ENCODE results near the gene NTSR1. TPM values are rescaled to one million over a fixed set of nuclear protein-coding genes. Genes with fewer than 3 reads are reported as not detected.
A peak's percentile ranks its signal among the peaks of the same experiment; 100 is the strongest.

NTSR1 gene
- total and polyA plus RNA-seq, 2 of the 13 experiments (the other 11 are each of a cell fraction or from before 2014, with no cell fraction given), result 0.09 to 0.12 TPM

DNA sequence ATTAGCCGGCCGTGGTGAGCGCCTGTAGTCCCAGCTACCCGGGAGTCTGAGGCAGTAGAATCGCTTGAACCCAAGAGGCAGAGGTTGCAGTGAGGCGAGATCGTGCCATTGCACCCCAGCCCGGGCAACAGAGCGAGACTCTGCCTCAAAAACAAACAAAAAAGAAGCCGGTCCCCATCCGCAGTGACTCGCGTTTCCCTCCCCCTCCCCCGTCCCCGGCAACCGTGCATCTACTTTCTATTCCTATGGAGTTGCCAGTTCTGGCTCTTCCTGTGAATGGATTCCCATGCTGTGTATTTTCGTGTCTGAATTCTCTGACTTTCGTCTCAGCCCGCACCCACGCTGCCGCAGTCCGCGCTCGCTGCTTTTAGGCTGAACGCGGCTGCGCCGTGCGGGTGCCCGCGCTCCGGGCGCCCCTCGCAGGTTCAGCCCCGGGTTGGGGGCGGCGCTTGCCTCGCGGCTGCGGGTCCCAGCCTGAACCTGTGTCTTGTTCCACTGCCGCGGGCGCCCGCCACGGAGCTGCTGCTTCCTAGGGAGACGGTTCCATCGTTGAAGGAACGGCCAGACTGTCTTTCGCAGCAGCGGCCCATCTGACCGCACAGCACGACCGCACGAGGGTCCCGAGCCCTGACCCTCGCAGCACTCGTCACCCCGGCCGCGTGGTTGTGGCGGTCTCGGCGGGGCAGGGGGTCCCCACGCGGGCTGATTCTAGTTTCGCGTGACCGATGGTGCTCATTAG, 86.6 kb downstream of the NTSR1 start (continued):
- TF ChIP-seq FOXK1 (CRISPR knock-in tag; IDR thresholded peaks at IDR 0.05; ENCODE audit: borderline replicate concordance, low read depth), result no peak; the same call in 1 of the 2 replicates
- 0 out of 2 replicates have a peak, but pooled peaks have one; percentile 29 for TF ChIP-seq MEIS2 (CRISPR knock-in tag; IDR thresholded peaks at IDR 0.05)
- TF ChIP-seq, protein P1, sequence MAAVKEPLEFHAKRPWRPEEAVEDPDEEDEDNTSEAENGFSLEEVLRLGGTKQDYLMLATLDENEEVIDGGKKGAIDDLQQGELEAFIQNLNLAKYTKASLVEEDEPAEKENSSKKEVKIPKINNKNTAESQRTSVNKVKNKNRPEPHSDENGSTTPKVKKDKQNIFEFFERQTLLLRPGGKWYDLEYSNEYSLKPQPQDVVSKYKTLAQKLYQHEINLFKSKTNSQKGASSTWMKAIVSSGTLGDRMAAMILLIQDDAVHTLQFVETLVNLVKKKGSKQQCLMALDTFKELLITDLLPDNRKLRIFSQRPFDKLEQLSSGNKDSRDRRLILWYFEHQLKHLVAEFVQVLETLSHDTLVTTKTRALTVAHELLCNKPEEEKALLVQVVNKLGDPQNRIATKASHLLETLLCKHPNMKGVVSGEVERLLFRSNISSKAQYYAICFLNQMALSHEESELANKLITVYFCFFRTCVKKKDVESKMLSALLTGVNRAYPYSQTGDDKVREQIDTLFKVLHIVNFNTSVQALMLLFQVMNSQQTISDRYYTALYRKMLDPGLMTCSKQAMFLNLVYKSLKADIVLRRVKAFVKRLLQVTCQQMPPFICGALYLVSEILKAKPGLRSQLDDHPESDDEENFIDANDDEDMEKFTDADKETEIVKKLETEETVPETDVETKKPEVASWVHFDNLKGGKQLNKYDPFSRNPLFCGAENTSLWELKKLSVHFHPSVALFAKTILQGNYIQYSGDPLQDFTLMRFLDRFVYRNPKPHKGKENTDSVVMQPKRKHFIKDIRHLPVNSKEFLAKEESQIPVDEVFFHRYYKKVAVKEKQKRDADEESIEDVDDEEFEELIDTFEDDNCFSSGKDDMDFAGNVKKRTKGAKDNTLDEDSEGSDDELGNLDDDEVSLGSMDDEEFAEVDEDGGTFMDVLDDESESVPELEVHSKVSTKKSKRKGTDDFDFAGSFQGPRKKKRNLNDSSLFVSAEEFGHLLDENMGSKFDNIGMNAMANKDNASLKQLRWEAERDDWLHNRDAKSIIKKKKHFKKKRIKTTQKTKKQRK (IDR thresholded peaks at IDR 0.05; ENCODE audit: low read length), result no peak
- TF ChIP-seq PHB2 (IDR thresholded peaks at IDR 0.05; ENCODE audit: partially characterized antibody), result no peak
- TF ChIP-seq MTA3 (CRISPR knock-in tag; IDR thresholded peaks at IDR 0.05), result no peak
- TF ChIP-seq ZNF350 (CRISPR knock-in tag; IDR thresholded peaks at IDR 0.05; ENCODE audit: borderline replicate concordance, low read depth), result no peak; the same call in 1 of the 2 replicates
- no peak for TF ChIP-seq RAD51 (IDR thresholded peaks at IDR 0.05; ENCODE audit: borderline replicate concordance)
- no peak for TF ChIP-seq PRMT3 (CRISPR knock-in tag; IDR thresholded peaks at IDR 0.05; ENCODE audit: borderline replicate concordance, low read depth)
- peak; percentile 84; the same call in 1 of the 2 replicates for TF ChIP-seq ZFP91 (CRISPR knock-in tag; IDR thresholded peaks at IDR 0.05; ENCODE audit: borderline replicate concordance)
- no peak for TF ChIP-seq ZNF260 (CRISPR knock-in tag; IDR thresholded peaks at IDR 0.05; ENCODE audit: borderline replicate concordance, low read depth)
- no peak; the same call in 1 of the 2 replicates for TF ChIP-seq SNAI1 (CRISPR knock-in tag; IDR thresholded peaks at IDR 0.05; ENCODE audit: borderline replicate concordance)
- TF ChIP-seq IRX3 (CRISPR knock-in tag; IDR thresholded peaks at IDR 0.05; ENCODE audit: borderline replicate concordance, low read depth), result peak; percentile 76; the same call in 1 of the 2 replicates
- TF ChIP-seq SNAPC2 (CRISPR knock-in tag; IDR thresholded peaks at IDR 0.05), result peak; percentile 78; the same call in 1 of the 2 replicates
- peak; percentile 79 for TF ChIP-seq TBX2 (CRISPR knock-in tag; IDR thresholded peaks at IDR 0.05; ENCODE audit: borderline replicate concordance)
- peak; percentile 62; the same call in 1 of the 2 replicates for TF ChIP-seq ZNF616 (CRISPR knock-in tag; IDR thresholded peaks at IDR 0.05; ENCODE audit: low read depth)
- no peak for TF ChIP-seq TBP (CRISPR knock-in tag; IDR thresholded peaks at IDR 0.05)
- TF ChIP-seq, protein P2, sequence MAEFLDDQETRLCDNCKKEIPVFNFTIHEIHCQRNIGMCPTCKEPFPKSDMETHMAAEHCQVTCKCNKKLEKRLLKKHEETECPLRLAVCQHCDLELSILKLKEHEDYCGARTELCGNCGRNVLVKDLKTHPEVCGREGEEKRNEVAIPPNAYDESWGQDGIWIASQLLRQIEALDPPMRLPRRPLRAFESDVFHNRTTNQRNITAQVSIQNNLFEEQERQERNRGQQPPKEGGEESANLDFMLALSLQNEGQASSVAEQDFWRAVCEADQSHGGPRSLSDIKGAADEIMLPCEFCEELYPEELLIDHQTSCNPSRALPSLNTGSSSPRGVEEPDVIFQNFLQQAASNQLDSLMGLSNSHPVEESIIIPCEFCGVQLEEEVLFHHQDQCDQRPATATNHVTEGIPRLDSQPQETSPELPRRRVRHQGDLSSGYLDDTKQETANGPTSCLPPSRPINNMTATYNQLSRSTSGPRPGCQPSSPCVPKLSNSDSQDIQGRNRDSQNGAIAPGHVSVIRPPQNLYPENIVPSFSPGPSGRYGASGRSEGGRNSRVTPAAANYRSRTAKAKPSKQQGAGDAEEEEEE (CRISPR knock-in tag; IDR thresholded peaks at IDR 0.05; ENCODE audit: borderline replicate concordance), result no peak
- TF ChIP-seq, protein P3, sequence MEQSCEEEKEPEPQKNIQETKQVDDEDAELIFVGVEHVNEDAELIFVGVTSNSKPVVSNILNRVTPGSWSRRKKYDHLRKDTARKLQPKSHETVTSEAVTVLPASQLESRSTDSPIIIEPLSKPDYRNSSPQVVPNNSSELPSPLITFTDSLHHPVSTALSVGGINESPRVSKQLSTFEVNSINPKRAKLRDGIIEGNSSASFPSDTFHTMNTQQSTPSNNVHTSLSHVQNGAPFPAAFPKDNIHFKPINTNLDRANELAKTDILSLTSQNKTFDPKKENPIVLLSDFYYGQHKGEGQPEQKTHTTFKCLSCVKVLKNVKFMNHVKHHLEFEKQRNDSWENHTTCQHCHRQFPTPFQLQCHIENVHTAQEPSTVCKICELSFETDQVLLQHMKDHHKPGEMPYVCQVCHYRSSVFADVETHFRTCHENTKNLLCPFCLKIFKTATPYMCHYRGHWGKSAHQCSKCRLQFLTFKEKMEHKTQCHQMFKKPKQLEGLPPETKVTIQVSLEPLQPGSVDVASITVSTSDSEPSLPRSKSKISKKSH (CRISPR knock-in tag; IDR thresholded peaks at IDR 0.05; ENCODE audit: borderline replicate concordance), result peak; percentile 71; the same call in 1 of the 2 replicates
- TF ChIP-seq ARNTL (CRISPR knock-in tag; IDR thresholded peaks at IDR 0.05), result peak; percentile 48; the same call in 1 of the 2 replicates
- no peak for TF ChIP-seq FOSL1 (CRISPR knock-in tag; IDR thresholded peaks at IDR 0.05; ENCODE audit: borderline replicate concordance)
- TF ChIP-seq RCOR2 (CRISPR knock-in tag; IDR thresholded peaks at IDR 0.05), result no peak
